IPS-18a (cell line): Measurements from ENCODE around the gene RARRES1.

Source experiments
- H3K27ac ChIP-seq: one replicate; pipeline ENCODE4 v1.5.1; 2013; ENCODE audit warnings: low read length
- H3K27me3 ChIP-seq: one replicate; pipeline ENCODE4 v1.6.1; 2013; ENCODE audit warnings: mild to moderate bottlenecking, low read length; ENCODE audit not compliant: control insufficient read depth, insufficient read depth
- H3K36me3 ChIP-seq: one replicate; pipeline ENCODE4 v1.6.1; 2013; ENCODE audit warnings: low read depth, low read length; ENCODE audit not compliant: control insufficient read depth
- H3K4me1 ChIP-seq: one replicate; pipeline ENCODE4 v1.6.1; 2013; ENCODE audit warnings: low read depth, low read length; ENCODE audit not compliant: control insufficient read depth
- H3K4me3 ChIP-seq: one replicate; pipeline ENCODE4 v1.5.1; 2013; ENCODE audit warnings: low read length
- H3K9ac ChIP-seq: one replicate; pipeline ENCODE4 v1.6.1; 2013; ENCODE audit warnings: mild to moderate bottlenecking, low read length, moderate library complexity
- H3K9me3 ChIP-seq: one replicate; pipeline ENCODE4 v1.6.1; 2013; ENCODE audit warnings: low read depth, low read length; ENCODE audit not compliant: control insufficient read depth

RARRES1 gene, protein sequence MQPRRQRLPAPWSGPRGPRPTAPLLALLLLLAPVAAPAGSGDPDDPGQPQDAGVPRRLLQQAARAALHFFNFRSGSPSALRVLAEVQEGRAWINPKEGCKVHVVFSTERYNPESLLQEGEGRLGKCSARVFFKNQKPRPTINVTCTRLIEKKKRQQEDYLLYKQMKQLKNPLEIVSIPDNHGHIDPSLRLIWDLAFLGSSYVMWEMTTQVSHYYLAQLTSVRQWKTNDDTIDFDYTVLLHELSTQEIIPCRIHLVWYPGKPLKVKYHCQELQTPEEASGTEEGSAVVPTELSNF

DNA sequence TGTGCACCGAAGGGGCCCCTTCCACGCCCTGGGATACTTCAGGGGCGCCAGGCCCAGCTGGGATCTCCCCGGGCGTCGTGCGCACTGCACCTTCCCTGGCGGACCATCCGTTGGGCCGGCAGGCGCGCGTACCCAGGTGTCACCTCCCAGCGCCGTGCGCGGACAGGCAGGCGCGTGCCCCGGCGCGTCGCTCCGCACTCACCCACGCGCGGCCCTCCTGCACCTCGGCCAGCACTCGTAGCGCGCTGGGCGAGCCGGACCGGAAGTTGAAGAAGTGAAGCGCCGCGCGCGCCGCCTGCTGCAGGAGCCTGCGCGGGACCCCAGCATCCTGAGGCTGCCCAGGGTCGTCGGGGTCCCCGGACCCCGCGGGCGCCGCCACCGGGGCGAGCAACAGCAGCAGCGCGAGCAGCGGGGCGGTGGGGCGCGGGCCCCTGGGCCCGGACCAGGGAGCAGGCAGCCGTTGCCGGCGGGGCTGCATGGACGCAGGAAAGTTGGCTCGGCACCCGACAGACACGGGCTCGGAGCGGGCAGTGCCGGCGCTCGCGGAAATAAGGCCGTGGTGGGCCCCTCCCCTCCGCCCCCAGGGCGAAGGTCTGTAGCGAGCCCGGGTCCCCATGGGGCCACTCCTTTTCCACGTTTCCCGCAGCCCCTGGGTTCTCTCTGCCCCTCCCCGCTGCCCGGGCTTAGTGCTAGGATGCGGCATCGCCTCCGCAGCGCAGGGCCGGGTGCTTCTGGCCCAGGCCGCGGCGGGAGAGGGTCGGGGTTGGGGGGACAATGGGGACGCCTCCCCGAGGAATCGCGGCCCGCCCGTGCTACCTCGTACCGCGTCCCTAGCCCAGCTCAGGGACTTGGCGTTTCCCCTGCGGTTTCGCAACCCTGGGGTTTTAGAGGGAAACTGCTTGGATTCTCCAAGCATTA lies at the start of gene RARRES1:
TSS of gene RARRES1 (minus strand) at position 520 of the 918 bp plus-strand sequence. CDS start at position 478, 42 bp downstream.
- H3K36me3 ChIP-seq: no peaks in the 10 kb centered on the region
- peak within 1 kb of the TSS; percentile 66 for H3K4me3 ChIP-seq
- peaks cover 24% of the 10 kb centered on the region for H3K27me3 ChIP-seq
- no peak within 1 kb of the TSS for H3K27ac ChIP-seq
- peaks cover 3% of the 10 kb centered on the region for H3K9me3 ChIP-seq
- no peaks in the 10 kb centered on the region for H3K4me1 ChIP-seq
- peak within 1 kb of the TSS; percentile 42 for H3K9ac ChIP-seq

DNA sequence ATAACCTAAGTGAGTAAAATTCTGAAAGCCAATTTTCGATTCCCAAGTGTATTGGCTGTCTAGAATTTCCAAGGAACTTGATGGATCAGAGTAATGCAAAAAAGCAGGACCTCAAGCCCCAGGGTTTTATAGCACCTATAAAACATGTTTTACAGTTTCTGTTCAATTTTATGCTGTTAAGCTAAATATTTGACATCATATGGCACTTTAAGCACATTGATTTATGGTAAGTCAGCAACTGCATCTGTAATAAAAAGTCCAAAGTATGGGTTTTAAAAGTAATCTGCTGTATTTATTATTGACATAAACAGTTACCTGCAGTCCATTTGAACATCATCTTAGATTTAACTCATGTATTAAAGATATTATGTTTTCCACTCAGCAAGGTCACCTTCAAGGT lies 49.6 kb upstream of the RARRES1 start:
- no peak overlapping the region for H3K9ac ChIP-seq
- H3K27ac ChIP-seq: no peak overlapping the region
- no peaks in the 10 kb centered on the region for H3K4me1 ChIP-seq
- H3K4me3 ChIP-seq: no peak overlapping the region
- H3K27me3 ChIP-seq: no peaks in the 10 kb centered on the region
- H3K36me3 ChIP-seq: no peaks in the 10 kb centered on the region
- H3K9me3 ChIP-seq: no peaks in the 10 kb centered on the region

DNA sequence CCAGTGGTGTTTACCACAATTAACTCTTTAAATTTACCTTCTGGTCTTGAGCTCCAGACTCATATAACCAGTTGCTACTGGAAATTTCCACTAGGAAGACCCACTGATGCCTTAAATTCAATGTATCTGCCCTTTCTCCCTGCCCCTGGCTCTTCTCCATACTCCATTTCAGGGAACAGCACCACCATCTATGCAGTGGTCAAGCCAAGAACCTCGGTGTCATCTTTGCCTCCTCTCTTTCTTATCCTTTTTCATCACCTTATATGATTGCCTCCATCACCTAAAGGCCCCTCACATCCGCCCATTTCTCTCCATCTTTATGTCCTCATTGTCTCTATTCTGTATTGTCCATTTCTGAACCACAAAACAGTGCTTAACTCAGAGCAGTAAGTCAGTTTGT lies 48.9 kb upstream of the RARRES1 start:
- Histone ChIP-seq H3K9ac (no peak overlapping the region), H3K4me1 (no peaks in the 10 kb centered on the region), H3K27me3 (no peaks in the 10 kb centered on the region), H3K4me3 (no peak overlapping the region), H3K27ac (no peak overlapping the region), H3K36me3 (no peaks in the 10 kb centered on the region), H3K9me3 (no peaks in the 10 kb centered on the region)

DNA sequence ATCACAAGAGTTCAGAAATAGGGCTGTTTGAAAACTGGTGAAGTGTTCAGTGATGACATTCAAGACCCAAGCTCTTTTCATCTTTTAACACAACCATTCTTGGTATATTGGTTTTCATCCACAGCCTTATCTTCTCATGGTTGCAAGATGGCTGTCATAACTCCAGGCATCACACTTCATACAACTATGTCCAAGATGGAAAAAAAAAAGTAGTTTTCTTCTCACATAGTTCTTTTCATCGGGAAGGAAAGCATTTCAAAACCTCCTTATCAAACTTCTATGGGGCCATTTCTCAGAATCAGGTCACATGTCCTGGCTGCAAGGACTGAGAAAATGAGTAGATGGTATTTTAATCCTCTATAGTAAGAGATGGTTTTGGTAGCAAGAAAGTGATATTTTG lies 48.5 kb upstream of the RARRES1 start:
- Histone ChIP-seq H3K27me3 (no peaks in the 10 kb centered on the region), H3K9me3 (no peaks in the 10 kb centered on the region), H3K27ac (no peak overlapping the region), H3K4me3 (no peak overlapping the region), H3K36me3 (no peaks in the 10 kb centered on the region), H3K4me1 (no peaks in the 10 kb centered on the region), H3K9ac (no peak overlapping the region)

DNA sequence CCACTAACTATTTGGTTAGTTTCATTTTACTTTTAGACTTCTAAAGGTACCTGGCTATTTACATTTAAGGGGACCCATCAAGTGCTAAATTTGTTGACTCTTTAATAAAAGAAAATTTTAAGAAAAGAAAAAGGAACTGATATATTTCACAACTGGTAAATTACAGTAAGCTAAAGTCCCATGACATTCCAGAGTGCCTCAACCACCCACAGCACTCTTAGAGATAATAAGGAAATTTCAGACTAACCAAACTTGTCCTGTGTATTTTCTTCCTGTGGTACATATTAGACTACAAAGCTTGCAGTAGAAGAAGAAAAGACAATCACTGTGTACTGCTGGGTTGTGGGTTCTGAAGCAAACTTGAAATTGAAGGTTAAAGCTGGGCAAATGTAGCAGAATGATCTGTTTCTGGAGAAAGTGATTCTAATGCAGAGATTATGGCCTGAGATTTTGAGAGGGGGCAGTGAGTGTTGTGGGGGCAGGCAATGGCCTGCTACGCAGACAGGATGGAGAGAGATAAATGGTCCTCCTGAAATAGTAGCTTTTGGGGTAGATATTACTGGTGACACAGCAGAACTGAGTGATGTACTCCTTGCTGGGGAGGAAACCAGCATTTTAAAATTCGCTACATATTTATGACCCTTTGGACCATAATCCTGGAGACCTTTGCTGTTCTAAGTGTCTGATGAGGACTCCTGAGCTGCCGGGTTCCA lies 45.1 kb upstream of the RARRES1 start:
- Histone ChIP-seq H3K4me1 (no peaks in the 10 kb centered on the region), H3K9me3 (no peaks in the 10 kb centered on the region), H3K27me3 (no peaks in the 10 kb centered on the region), H3K36me3 (no peaks in the 10 kb centered on the region), H3K9ac (no peak overlapping the region), H3K27ac (no peak overlapping the region), H3K4me3 (no peak overlapping the region)

DNA sequence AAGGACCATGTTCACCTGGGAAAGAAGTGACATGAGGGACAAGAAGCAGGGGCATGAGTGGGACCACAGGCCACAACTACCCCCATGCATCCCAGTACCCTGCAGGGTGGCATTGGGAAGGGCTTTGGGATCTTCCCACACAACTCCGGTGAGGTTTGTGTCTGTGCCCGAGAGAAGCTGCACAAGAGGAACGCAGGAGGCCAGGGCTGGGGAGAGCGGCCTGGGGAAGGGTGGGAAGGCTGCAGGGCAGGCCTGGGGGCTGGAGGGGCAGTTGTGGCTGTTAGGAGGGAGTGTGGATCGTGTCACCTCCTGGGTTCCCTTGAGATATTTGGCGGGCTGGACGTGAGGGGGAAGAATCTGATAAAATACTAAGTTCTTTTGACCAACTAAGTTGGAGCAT lies 44.3 kb upstream of the RARRES1 start:
- H3K27ac ChIP-seq: no peak overlapping the region
- no peak overlapping the region for H3K4me3 ChIP-seq
- no peaks in the 10 kb centered on the region for H3K9me3 ChIP-seq
- no peaks in the 10 kb centered on the region for H3K4me1 ChIP-seq
- H3K27me3 ChIP-seq: no peaks in the 10 kb centered on the region
- no peaks in the 10 kb centered on the region for H3K36me3 ChIP-seq
- H3K9ac ChIP-seq: no peak overlapping the region

DNA sequence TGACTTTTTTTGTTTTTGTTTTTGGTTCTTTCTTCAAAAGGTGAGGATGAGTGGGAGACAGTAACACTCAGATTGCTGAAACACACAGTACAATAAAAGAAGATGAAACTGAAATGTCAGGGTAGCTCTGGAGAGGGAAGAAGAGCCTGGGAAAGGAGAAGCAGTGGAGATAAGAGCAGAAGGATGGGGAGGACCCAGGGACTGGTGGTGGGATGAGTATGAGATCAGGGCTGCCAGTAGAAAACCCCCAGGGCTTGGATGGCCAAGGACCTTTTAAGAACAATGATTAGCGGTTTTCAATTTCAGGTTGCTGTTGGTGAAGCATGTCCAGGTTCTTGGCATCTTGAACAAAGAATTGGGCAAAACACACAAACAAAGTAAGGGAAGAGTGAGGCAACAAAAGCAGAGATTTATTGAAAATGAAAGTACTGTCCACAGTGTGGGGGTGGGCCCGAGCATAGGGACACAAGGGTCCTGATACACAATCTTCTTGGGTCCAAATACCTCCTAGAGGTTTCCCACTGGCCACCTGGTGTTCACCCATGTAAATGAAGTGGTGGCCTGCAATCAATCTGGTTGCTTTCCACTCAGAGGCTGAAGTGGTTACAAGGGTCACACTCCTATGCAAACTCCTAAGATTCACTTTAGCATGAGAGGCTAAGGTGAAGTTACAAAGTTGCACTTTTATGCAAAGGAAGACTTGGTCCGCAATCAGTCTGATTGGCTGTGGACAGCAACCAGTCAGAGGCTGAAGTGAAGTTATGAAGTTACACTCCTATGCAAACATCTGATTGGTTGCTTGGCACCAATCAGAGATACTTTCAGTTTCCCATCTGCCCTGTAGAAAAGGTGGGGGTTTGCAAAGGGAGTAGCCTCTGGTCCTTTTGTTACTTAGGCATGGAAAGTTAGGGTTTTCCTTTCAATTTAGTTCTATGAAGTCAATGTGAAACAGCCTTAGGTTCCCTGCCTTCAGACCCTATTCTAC lies 43.5 kb upstream of the RARRES1 start:
- Histone ChIP-seq H3K27ac (no peak overlapping the region), H3K4me3 (no peak overlapping the region), H3K4me1 (no peaks in the 10 kb centered on the region), H3K27me3 (no peaks in the 10 kb centered on the region), H3K36me3 (no peaks in the 10 kb centered on the region), H3K9me3 (no peaks in the 10 kb centered on the region), H3K9ac (no peak overlapping the region)

DNA sequence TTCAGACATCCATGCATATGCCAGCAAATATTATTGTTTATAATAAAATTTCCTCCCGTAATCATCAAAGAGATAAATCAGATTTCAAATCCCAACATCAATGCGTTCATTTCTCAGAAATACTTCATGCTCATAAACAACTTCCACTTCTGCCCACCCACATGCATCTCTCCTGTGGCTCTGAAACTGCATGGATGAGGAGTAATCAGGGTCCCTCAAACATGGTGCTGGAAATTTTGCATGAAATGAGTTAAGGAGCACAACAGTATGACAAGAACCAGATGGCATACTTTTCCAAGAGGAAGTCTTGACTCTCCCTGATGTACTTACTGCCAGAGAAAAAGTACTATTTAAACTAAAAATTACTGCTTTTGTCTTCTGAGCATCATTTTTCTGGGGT lies 42.7 kb upstream of the RARRES1 start:
- no peak overlapping the region for H3K4me3 ChIP-seq
- no peak overlapping the region for H3K27ac ChIP-seq
- no peak overlapping the region for H3K9ac ChIP-seq
- H3K27me3 ChIP-seq: no peaks in the 10 kb centered on the region
- no peaks in the 10 kb centered on the region for H3K9me3 ChIP-seq
- H3K36me3 ChIP-seq: no peaks in the 10 kb centered on the region
- no peaks in the 10 kb centered on the region for H3K4me1 ChIP-seq

DNA sequence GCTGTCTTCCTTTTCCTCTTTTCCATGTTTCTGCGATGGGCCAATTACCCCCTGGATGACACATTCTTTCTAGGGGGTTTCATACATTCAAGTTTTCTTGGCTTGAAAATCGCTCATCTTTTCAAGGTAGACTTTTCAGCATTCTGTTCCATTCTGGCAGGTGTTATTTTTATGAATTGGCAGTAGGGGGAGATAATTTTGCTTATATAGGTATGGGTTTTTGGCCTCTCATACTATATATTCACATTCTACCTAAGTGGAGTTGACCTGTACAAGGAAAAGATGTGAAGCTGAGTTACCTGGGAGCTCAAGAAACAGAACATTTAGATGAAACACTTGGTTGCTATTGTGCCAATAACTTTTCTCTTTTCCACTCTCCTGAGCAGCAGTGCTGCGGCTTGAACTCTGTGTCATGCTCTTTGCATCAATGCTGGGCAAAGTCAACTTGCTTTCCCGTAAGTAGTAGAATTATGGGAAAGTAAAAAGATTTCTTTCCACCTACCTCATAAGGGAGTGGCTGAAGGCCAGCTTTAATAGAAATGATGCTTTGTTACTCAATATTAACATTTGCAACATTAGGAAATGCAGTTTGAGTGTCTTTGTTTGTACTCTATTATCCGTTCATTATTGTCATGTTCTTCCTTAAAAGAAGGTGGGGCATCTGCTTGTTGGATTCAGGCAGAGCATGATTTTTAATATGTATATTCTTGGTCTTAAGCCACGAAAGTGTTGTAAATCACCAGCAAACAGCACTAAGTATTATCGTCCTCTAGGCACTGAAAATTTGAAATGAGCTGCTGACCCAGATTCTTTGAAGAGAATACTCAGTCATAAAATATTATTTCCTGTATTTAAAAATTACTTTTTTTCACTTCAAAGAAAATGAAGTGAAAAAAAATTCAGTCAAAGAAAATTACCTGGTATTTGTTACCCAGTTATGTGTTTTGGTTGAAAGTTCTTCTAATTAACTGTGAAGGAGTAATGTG lies 41.9 kb upstream of the RARRES1 start:
- Histone ChIP-seq H3K4me3 (no peak overlapping the region), H3K27ac (no peak overlapping the region), H3K27me3 (no peaks in the 10 kb centered on the region), H3K4me1 (no peaks in the 10 kb centered on the region), H3K9ac (no peak overlapping the region), H3K36me3 (no peaks in the 10 kb centered on the region), H3K9me3 (no peaks in the 10 kb centered on the region)

DNA sequence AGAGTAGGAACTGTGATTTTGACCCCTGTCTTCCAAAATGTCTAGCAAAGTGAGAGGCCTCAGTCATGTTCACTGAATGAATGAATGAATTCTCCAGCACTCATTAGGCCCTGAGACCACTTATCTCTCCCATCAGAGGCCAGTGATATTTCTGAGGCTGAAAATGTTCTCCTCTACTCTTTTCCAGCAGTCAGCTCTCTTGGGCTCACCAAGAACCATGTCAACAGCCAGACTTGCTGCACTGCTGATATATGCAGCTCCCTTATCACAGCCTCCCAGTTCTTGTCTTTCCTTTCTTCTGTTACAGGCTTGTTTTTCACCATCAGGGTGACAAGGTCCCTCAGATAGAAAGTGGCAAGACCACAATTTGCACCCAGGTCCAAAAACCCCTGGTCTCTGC lies 40.9 kb upstream of the RARRES1 start:
- peaks cover 6% of the 10 kb centered on the region for H3K4me1 ChIP-seq
- no peak overlapping the region for H3K4me3 ChIP-seq
- no peaks in the 10 kb centered on the region for H3K9me3 ChIP-seq
- no peak overlapping the region for H3K27ac ChIP-seq
- H3K36me3 ChIP-seq: no peaks in the 10 kb centered on the region
- no peaks in the 10 kb centered on the region for H3K27me3 ChIP-seq
- no peak overlapping the region for H3K9ac ChIP-seq
